Memory B cell (primary cell): ENCODE measurements around the gene CRTC2.
A peak's percentile ranks its signal among the peaks of the same experiment; 100 is the strongest.
"Not testable (repeated sequence)": the region's sequence is repeated elsewhere in the genome, so short reads cannot be mapped to it uniquely, and the experiment has no call there.

Source experiments
- ATAC-seq: fragments of 150-1000 bp; cut with Tn5 transposase; 2 replicates; pipeline ENCODE4 v1.10.0; 2021; ENCODE audit warnings: low read depth, mild to moderate bottlenecking, moderate library complexity
- DNase-seq, 2 donors: peaks; one replicate each; pipeline ENCODE4 v3.0.0; 2022; ENCODE audit warnings: low spot score in 2 of 2
- H3K27ac Mint-ChIP-seq: one replicate; pipeline ENCODE4 v1.8.0; 2022; ENCODE audit warnings: mild to moderate bottlenecking, moderate library complexity, mixed read lengths
- H3K27me3 Mint-ChIP-seq: one replicate; pipeline ENCODE4 v1.8.0; 2022; ENCODE audit warnings: mixed read lengths
- H3K36me3 Mint-ChIP-seq: one replicate; pipeline ENCODE4 v1.8.0; 2022; ENCODE audit warnings: mild to moderate bottlenecking, mixed read lengths
- H3K4me1 Mint-ChIP-seq: one replicate; pipeline ENCODE4 v1.8.0; 2022; ENCODE audit warnings: mixed read lengths
- H3K4me3 Mint-ChIP-seq: one replicate; pipeline ENCODE4 v1.8.0; 2022; ENCODE audit warnings: mild to moderate bottlenecking, moderate library complexity, mixed read lengths
- H3K9me3 Mint-ChIP-seq: one replicate; pipeline ENCODE4 v1.8.0; 2022; ENCODE audit warnings: mixed read lengths

The CRTC2 gene

DNA sequence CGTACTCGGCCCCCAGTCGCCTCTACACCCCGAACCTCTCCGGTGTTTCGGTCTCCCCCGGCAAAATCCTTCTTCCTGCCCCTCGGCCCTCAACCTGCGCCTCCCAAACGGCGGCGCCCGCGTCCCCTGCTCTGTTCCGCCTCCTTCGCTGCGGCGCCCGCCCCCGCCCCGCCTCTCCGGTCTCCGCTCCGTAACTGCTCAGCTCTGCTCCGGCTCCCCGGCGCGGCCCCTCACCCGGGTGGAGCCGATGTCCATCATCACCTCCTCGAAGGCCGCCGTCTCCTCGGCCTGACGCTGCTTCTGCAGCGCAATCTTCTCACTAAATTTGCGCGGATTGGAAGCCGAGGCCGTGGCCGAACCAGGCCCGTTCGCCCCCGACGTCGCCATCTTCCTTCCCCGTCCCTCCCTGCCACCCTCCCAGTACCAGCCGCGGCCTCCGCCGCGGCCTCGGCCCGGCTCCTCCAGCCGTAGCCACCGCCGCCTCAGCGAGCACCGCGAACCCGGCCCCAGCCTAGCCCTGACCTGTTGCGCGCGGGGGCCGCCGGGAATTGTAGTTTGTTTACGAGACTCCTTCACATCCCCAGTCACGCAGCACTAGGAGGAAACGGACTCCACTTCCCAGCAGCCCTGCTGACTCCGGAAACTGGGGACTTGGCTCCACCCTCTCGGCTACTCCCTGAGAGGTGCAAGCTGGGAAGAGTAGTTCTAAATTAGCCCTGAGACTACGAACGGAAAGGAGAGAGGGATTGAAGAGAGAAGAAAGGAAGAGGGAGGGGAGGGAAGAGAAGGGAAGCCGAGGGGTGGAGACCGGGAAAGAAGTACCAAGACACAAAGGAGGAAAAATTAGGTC lies at the start of gene CRTC2:
Gene CRTC2 (minus strand): TSS at position 502 of the 850 bp plus-strand sequence. CDS start 115 bp downstream, at position 387.
- Mint-ChIP-seq H3K27ac (peak within 1 kb of the TSS; percentile 89), H3K4me3 (peak within 1 kb of the TSS; percentile 92), H3K27me3 (no peaks in the 10 kb centered on the region), H3K4me1 (peaks cover 41% of the 10 kb centered on the region), H3K36me3 (peaks cover 9% of the 10 kb centered on the region), H3K9me3 (no peaks in the 10 kb centered on the region)
- ATAC-seq = peak; percentile 87
- DNase-seq = peak; percentile 91 to 96

GRCh38 chr1:154006136-154006535 lies 47.7 kb upstream of the CRTC2 start:
- Mint-ChIP-seq H3K4me3 (no peak overlapping the region), H3K27ac (no peak overlapping the region), H3K27me3 (no peaks in the 10 kb centered on the region), H3K36me3 (peaks cover 1% of the 10 kb centered on the region), H3K9me3 (no peaks in the 10 kb centered on the region), H3K4me1 (no peaks in the 10 kb centered on the region)
- ATAC-seq (no peak), DNase-seq (no peak)

- no peak for DNase-seq
- ATAC-seq = no peak
- Mint-ChIP-seq H3K27me3 (no peaks in the 10 kb centered on the region), H3K36me3 (peaks cover 7% of the 10 kb centered on the region), H3K4me1 (no peaks in the 10 kb centered on the region), H3K4me3 (no peak overlapping the region), H3K9me3 (no peaks in the 10 kb centered on the region), H3K27ac (no peak overlapping the region)
Measured at GRCh38 chr1:154000420-154000819, 42.0 kb upstream of the CRTC2 start.

DNA sequence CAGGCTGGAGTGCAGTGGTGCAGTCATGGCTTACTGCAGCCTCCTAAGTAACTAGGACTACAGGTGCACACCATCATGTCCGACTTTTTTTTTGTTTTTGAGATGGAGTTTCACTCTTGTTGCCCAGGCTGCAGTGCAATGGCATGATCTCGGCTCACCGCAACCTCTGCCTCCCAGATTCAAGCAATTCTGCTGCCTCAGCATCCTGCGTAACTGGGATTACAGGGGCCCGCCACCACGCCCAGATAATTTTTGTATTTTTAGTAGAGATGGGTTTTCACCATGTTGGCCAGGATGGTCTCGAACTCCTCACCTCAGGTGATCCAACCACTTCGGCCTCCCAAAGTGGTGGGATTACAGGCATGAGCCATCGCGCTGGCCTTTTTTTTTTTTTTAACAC lies 38.5 kb upstream of the CRTC2 start:
- ATAC-seq, H3K27me3 Mint-ChIP-seq, H3K4me1 Mint-ChIP-seq, H3K9me3 Mint-ChIP-seq, H3K4me3 Mint-ChIP-seq, H3K27ac Mint-ChIP-seq, DNase-seq: not testable (repeated sequence)
- H3K36me3 Mint-ChIP-seq = peaks cover 20% of the 10 kb centered on the region

DNA sequence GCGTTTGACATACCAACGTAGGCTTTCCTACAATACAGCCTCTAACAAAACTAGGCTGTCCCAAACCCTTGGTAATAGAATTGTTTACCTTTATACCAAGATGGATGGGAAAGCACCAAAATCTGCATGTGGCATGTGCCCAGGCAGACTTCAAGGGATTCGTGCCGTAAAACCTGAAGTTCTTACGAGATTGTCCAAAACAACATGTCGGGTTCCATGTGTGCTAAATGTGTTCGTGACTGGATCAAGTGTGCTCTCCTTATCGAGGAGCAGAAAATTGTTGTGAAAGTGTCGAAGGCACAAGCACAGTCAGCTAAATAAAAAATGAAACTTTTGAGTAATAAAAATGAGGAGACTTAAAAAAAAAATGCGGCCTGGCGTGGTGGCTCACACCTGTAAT lies 37.2 kb upstream of the CRTC2 start:
- DNase-seq (no peak), ATAC-seq (no peak)
- Mint-ChIP-seq H3K36me3 (peaks cover 29% of the 10 kb centered on the region), H3K27me3 (no peaks in the 10 kb centered on the region), H3K9me3 (no peaks in the 10 kb centered on the region), H3K4me3 (no peak overlapping the region), H3K4me1 (peaks cover 12% of the 10 kb centered on the region), H3K27ac (no peak overlapping the region)

- Mint-ChIP-seq H3K4me3 (no peak overlapping the region), H3K27me3 (no peaks in the 10 kb centered on the region), H3K27ac (no peak overlapping the region), H3K36me3 (peaks cover 31% of the 10 kb centered on the region), H3K4me1 (peaks cover 17% of the 10 kb centered on the region), H3K9me3 (no peaks in the 10 kb centered on the region)
- no peak for ATAC-seq
- no peak for DNase-seq
Measured at GRCh38 chr1:153995202-153995601, 36.8 kb upstream of the CRTC2 start.

DNA sequence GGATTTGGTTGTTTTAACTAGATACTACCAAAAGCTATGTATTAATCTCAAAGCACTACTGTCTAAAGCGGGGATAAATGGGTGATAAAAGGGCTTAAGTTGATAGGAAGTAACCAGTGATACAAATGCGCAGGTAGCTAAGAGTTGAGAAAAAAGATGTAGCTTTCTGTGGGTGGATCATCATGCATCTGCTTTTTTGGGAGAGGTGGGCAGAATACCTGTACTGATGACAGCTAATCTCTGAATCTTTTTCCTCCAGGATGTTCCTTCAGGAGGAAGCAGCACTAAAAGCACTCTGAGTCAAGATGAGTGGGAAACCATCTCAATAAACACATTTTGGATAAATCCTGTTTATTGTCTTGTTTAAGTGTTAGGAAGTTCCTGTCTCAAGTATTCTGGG lies 33.4 kb upstream of the CRTC2 start:
- Mint-ChIP-seq H3K27ac (peak overlapping the region; percentile 100), H3K36me3 (peaks cover 31% of the 10 kb centered on the region), H3K4me3 (peak overlapping the region; percentile 98), H3K4me1 (peaks cover 22% of the 10 kb centered on the region), H3K27me3 (no peaks in the 10 kb centered on the region), H3K9me3 (no peaks in the 10 kb centered on the region)
- ATAC-seq (no peak), DNase-seq (no peak)

DNA sequence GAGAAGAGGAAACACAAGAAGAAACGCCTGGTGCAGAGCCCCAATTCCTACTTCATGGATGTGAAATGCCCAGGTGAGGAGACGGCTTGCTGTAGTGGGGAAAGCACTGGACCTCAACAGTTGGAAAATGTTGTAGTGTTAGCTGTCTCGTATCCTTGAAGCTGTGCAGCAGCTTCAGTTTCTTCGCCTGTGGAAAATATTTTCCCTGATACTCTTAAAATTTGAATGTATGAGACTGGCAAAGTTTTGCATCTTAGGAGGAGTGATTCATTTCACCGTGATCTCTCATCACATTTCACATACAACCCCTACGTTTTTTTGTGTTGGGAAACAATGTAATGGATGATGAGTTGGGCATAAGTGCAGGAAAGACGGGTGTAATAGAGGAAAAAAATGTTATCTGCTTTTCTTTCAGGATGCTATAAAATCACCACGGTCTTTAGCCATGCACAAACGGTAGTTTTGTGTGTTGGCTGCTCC lies 32.8 kb upstream of the CRTC2 start:
- ATAC-seq (no peak), DNase-seq (no peak)
- H3K36me3 Mint-ChIP-seq = peaks cover 30% of the 10 kb centered on the region
- peak overlapping the region; percentile 100 for H3K27ac Mint-ChIP-seq
- peaks cover 25% of the 10 kb centered on the region for H3K4me1 Mint-ChIP-seq
- H3K4me3 Mint-ChIP-seq = peak overlapping the region; percentile 98
- H3K9me3 Mint-ChIP-seq = no peaks in the 10 kb centered on the region
- H3K27me3 Mint-ChIP-seq = no peaks in the 10 kb centered on the region

DNA sequence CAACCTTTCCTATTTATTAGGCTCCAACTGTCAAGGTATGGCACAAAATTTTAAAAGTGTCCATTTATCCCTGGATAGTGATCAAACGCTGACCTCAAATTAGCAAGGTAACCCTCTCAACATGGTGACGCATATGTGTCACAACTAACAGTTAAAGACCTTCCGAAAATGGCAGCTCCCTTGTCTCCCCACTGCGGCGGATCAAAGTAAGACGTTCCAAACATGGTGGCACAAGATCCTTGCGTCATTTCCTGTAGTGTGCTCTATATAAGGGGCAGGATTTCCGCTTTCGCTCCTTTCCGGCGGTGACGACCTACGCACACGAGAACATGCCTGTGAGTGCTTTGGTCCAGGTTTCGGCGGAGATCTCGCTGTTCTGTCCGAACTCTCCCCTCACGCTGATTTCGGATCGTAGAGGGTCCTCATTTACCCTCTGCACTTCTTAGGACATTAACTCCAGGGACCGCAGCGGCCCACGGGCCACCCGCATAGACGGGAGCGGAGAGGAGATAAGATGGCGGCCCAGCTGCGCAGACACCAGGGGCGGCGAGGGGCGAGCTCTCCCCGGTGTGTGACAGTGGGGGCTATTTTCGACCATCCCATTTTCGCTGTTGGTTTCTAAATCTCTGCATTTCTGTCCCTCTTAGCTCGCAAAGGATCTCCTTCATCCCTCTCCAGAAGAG lies 32.2 kb upstream of the CRTC2 start, which contains the start of gene RPS27:
Gene RPS27 (plus strand): TSS at position 295 of the 683 bp plus-strand sequence. CDS start 35 bp downstream, at position 330.
- Mint-ChIP-seq H3K4me3 (peak within 1 kb of the TSS; percentile 98), H3K9me3 (no peaks in the 10 kb centered on the region), H3K27ac (peak within 1 kb of the TSS; percentile 100), H3K36me3 (peaks cover 28% of the 10 kb centered on the region), H3K4me1 (peaks cover 29% of the 10 kb centered on the region), H3K27me3 (no peaks in the 10 kb centered on the region)
- peak; percentile 84 for ATAC-seq
- DNase-seq = peak; percentile 85 to 91

GRCh38 chr1:153987621-153988020 lies 29.2 kb upstream of the CRTC2 start:
- no peaks in the 10 kb centered on the region for H3K9me3 Mint-ChIP-seq
- DNase-seq = no peak
- H3K4me3 Mint-ChIP-seq = no peak overlapping the region
- H3K36me3 Mint-ChIP-seq = peaks cover 15% of the 10 kb centered on the region
- H3K27ac Mint-ChIP-seq = peak overlapping the region; percentile 94
- peaks cover 2% of the 10 kb centered on the region for H3K27me3 Mint-ChIP-seq
- H3K4me1 Mint-ChIP-seq = peaks cover 29% of the 10 kb centered on the region
- ATAC-seq = no peak

DNA sequence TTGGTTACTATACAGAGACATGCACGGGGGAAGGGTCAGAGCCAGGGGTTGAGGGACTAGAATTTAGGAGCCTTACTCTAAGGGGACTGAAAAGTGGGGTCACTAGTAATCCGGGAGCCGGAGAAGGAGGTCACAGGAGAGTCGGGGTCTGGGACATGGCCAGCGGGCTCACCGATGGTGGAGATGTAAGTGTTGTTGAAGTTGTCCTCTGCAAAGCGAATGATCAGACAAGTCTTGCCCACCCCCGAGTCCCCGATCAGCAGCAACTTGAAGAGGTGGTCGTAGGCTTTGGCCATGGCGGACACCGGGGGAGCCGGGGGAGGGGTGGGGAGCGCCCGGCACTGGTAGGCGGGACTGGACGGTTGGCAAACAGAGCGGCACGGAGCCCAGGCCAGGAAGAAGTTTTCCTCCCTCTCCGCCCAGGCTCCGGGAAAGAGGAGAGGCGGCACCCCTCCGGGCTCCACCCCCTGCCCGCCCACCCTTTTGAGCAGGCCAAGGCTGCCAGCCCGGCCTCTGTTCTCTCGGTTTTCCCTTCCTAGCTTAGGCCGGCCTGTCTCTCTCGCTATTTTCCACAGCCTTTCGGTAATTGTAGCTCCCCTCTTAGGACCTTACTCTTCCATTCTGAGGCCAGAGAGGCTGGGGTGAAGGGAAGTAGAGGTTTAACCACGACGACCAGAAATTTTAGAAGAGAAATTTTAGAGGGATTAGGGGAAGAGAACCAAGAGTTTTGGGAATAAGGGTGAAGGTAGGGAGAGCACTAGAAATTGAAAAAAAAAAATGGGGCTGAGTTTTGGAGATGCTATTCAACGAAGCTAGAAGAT lies 27.7 kb upstream of the CRTC2 start, which contains the start of gene RAB13:
Gene RAB13 (minus strand): TSS at position 399 of the 821 bp plus-strand sequence. CDS start 103 bp downstream, at position 296.
- H3K36me3 Mint-ChIP-seq = peaks cover 4% of the 10 kb centered on the region
- ATAC-seq = no peak
- DNase-seq = no peak

DNA sequence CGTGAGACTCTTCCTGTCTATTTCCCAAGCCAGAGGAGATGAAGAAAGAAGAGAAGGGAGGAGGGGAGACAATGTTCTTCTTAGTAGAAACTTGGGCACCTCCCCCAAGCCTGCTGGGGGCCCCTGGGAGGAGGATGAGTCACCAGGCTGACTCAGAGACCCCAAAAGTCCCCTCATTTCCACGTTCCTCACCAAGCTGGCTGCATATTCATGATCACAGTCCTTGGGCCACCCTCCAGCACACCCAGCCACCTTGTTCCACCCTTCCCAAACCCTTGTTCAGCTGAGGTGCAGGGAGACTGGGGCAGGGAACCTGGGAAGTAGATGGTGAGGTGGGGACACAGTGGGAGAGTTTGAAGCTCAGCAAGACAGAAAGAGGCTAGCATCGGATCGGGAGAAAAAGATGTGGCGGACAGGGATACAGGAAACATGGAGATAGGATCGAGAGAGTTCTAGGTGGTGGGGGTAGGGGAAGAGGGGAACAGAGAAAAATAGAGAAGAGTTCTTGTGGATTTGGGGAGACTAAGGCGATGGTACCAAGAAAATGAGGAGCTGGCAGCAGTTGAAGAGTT lies 27.0 kb upstream of the CRTC2 start:
- H3K36me3 Mint-ChIP-seq = no peaks in the 10 kb centered on the region
- ATAC-seq (no peak), DNase-seq (no peak)
- peaks cover 17% of the 10 kb centered on the region for H3K4me1 Mint-ChIP-seq
- peak overlapping the region; percentile 58 for H3K4me3 Mint-ChIP-seq
- H3K27me3 Mint-ChIP-seq = peaks cover 2% of the 10 kb centered on the region
- H3K27ac Mint-ChIP-seq = peak overlapping the region; percentile 15
- no peaks in the 10 kb centered on the region for H3K9me3 Mint-ChIP-seq

More for the DNA sequence above, 27.7 kb upstream of the CRTC2 start, which contains the start of gene RAB13:
- H3K9me3 Mint-ChIP-seq = no peaks in the 10 kb centered on the region
- peak within 1 kb of the TSS; percentile 74 for H3K4me3 Mint-ChIP-seq
- peaks cover 2% of the 10 kb centered on the region for H3K27me3 Mint-ChIP-seq
- peaks cover 19% of the 10 kb centered on the region for H3K4me1 Mint-ChIP-seq
- H3K27ac Mint-ChIP-seq = peak within 1 kb of the TSS; percentile 94
